K562 (cell line): ENCODE measurements around the gene TBX1. TPM values are rescaled to one million over a fixed set of nuclear protein-coding genes. Genes with fewer than 3 reads are reported as not detected.

Experiments used
- ARNT ChIP-seq, 2 experiments: fragments of 450-650 bp; IDR thresholded peaks; 2 replicates each; pipeline ENCODE4 v1.6.1; 2016; ENCODE audit warnings: mild to moderate bottlenecking in 1 of 2
- CGGBP1 ChIP-seq: fragments of 250-450 bp; sonication (Bioruptor Pico); IDR thresholded peaks from 2 replicates; pipeline ENCODE4 v1.9.0; 2021; ENCODE audit warnings: mild to moderate bottlenecking
- GABPB2 ChIP-seq: fragments of 250-450 bp; sonication (Bioruptor Pico); conservative IDR thresholded peaks from 2 replicates; pipeline ENCODE4 v1.5.1; 2021; ENCODE audit warnings: mild to moderate bottlenecking
- GATAD2B ChIP-seq: fragments of 450-650 bp; IDR thresholded peaks from 2 replicates; pipeline ENCODE4 v1.6.1; 2017; ENCODE audit warnings: mild to moderate bottlenecking, borderline replicate concordance
- HNRNPH1 ChIP-seq: fragments of 200-400 bp; formaldehyde crosslinking; optimal IDR thresholded peaks from 2 replicates; pipeline ENCODE3; 2017; ENCODE audit warnings: low read depth, mild to moderate bottlenecking, low read length, moderate library complexity
- KHSRP ChIP-seq: fragments of 450-650 bp; IDR thresholded peaks from 2 replicates; pipeline ENCODE4 v1.6.1; 2017
- MAZ ChIP-seq, 2 experiments: fragments of 450-650 bp in 1 of 2; sonication (generic) in 1 of 2; formaldehyde crosslinking; IDR thresholded peaks in 1 of 2; conservative IDR thresholded peaks in 1 of 2; 2 replicates each; pipeline versions ENCODE4 v1.4.0 to v1.5.0; 2020; ENCODE audit warnings: mild to moderate bottlenecking in 1 of 2, missing genetic modification reagents in 1 of 2
- MXD1 ChIP-seq: fragments of 250-450 bp; sonication (Bioruptor Pico); IDR thresholded peaks from 2 replicates; pipeline ENCODE4 v1.8.0; 2021; ENCODE audit warnings: borderline replicate concordance, mild to moderate bottlenecking, moderate library complexity; ENCODE audit not compliant: poor library complexity, severe bottlenecking
- NCOR1 ChIP-seq: fragments of 450-650 bp; IDR thresholded peaks from 2 replicates; pipeline ENCODE4 v1.6.1; 2016; ENCODE audit warnings: mild to moderate bottlenecking, moderate library complexity
- TAF15 ChIP-seq: fragments of 200-400 bp; formaldehyde crosslinking; IDR thresholded peaks from 2 replicates; pipeline ENCODE4 v1.6.1; 2017; ENCODE audit warnings: mild to moderate bottlenecking, low read depth, low read length, moderate library complexity
- ZFP1 ChIP-seq: fragments of 450-650 bp; formaldehyde crosslinking; IDR thresholded peaks from 2 replicates; pipeline ENCODE4 v1.4.0; 2020; ENCODE audit warnings: mild to moderate bottlenecking, mixed read lengths
- ZNF436 ChIP-seq: fragments of 250-450, 450-650 bp; sonication (Bioruptor Pico); formaldehyde crosslinking; IDR thresholded peaks from 2 replicates; pipeline ENCODE4 v1.7.0; 2020; ENCODE audit warnings: mild to moderate bottlenecking
- polyA plus RNA-seq, 8 experiments: library from polyadenylated mRNA; depleted of rRNA in 4 of 8; stranded (reverse) in 5 of 8; unstranded in 3 of 8; fragments of >200 nt; fragmentation: Nextera tagmentation in 2 of 8; fragmentation: Illumina TruSeq in 1 of 8; extraction: Ambion mirVana in 2 of 8; extraction: Trizol in 1 of 8; gene quantifications; 2 replicates each; pipeline versions ENCODE4 v1.2.1 to v1.2.3, GENCODE V29; 2011 to 2014; ENCODE audit warnings: inconsistent platforms in 1 of 8, missing spikeins in 1 of 8
- total RNA-seq, 7 experiments: library from RNA; depleted of rRNA in 6 of 7; stranded (reverse); fragments of >200 nt in 6 of 7; fragmentation: Illumina TruSeq in 2 of 7; extraction: Trizol in 2 of 7; gene quantifications; 2 replicates each; pipeline versions ENCODE4 v1.2.1 to v1.2.3, GENCODE V29; 2011 to 2021; ENCODE audit warnings: low replicate concordance in 1 of 7
- TF ChIP-seq, protein P1 (sequence below): fragments of 450-650 bp; conservative IDR thresholded peaks from 2 replicates; pipeline ENCODE4 v1.6.1; 2016; ENCODE audit warnings: missing genetic modification characterization, low read depth, mild to moderate bottlenecking, control low read depth, missing compliant biosample characterization
- TF ChIP-seq, protein P2 (sequence below): fragments of 450-650 bp; IDR thresholded peaks from 2 replicates; pipeline ENCODE4 v1.6.1; 2016; ENCODE audit warnings: mild to moderate bottlenecking, moderate library complexity

The TBX1 gene
- total and polyA plus RNA-seq, 9 of the 15 experiments (the other 6 are each of a cell fraction or from before 2014, with no cell fraction given): 0.07 to 35.0 (median 3.9) TPM

- no peak for TF ChIP-seq ZNF436 (CRISPR knock-in tag)
- no peak for TF ChIP-seq ARNT (IDR thresholded peaks at IDR 0.05)
- TF ChIP-seq, protein P1, sequence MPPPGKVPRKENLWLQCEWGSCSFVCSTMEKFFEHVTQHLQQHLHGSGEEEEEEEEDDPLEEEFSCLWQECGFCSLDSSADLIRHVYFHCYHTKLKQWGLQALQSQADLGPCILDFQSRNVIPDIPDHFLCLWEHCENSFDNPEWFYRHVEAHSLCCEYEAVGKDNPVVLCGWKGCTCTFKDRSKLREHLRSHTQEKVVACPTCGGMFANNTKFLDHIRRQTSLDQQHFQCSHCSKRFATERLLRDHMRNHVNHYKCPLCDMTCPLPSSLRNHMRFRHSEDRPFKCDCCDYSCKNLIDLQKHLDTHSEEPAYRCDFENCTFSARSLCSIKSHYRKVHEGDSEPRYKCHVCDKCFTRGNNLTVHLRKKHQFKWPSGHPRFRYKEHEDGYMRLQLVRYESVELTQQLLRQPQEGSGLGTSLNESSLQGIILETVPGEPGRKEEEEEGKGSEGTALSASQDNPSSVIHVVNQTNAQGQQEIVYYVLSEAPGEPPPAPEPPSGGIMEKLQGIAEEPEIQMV (tag): no peak
- no peak for TF ChIP-seq GABPB2
- TF ChIP-seq MXD1 (CRISPR knock-in tag): no peak
- TF ChIP-seq MAZ (CRISPR knock-in tag; conservative IDR thresholded peaks at IDR 0.05 in 1 of 2, IDR thresholded peaks at IDR 0.05 in 1 of 2): 0 out of 4 replicates have a peak, but pooled peaks of 1 of the 2 experiments have one; percentile 18
- TF ChIP-seq, protein P2, sequence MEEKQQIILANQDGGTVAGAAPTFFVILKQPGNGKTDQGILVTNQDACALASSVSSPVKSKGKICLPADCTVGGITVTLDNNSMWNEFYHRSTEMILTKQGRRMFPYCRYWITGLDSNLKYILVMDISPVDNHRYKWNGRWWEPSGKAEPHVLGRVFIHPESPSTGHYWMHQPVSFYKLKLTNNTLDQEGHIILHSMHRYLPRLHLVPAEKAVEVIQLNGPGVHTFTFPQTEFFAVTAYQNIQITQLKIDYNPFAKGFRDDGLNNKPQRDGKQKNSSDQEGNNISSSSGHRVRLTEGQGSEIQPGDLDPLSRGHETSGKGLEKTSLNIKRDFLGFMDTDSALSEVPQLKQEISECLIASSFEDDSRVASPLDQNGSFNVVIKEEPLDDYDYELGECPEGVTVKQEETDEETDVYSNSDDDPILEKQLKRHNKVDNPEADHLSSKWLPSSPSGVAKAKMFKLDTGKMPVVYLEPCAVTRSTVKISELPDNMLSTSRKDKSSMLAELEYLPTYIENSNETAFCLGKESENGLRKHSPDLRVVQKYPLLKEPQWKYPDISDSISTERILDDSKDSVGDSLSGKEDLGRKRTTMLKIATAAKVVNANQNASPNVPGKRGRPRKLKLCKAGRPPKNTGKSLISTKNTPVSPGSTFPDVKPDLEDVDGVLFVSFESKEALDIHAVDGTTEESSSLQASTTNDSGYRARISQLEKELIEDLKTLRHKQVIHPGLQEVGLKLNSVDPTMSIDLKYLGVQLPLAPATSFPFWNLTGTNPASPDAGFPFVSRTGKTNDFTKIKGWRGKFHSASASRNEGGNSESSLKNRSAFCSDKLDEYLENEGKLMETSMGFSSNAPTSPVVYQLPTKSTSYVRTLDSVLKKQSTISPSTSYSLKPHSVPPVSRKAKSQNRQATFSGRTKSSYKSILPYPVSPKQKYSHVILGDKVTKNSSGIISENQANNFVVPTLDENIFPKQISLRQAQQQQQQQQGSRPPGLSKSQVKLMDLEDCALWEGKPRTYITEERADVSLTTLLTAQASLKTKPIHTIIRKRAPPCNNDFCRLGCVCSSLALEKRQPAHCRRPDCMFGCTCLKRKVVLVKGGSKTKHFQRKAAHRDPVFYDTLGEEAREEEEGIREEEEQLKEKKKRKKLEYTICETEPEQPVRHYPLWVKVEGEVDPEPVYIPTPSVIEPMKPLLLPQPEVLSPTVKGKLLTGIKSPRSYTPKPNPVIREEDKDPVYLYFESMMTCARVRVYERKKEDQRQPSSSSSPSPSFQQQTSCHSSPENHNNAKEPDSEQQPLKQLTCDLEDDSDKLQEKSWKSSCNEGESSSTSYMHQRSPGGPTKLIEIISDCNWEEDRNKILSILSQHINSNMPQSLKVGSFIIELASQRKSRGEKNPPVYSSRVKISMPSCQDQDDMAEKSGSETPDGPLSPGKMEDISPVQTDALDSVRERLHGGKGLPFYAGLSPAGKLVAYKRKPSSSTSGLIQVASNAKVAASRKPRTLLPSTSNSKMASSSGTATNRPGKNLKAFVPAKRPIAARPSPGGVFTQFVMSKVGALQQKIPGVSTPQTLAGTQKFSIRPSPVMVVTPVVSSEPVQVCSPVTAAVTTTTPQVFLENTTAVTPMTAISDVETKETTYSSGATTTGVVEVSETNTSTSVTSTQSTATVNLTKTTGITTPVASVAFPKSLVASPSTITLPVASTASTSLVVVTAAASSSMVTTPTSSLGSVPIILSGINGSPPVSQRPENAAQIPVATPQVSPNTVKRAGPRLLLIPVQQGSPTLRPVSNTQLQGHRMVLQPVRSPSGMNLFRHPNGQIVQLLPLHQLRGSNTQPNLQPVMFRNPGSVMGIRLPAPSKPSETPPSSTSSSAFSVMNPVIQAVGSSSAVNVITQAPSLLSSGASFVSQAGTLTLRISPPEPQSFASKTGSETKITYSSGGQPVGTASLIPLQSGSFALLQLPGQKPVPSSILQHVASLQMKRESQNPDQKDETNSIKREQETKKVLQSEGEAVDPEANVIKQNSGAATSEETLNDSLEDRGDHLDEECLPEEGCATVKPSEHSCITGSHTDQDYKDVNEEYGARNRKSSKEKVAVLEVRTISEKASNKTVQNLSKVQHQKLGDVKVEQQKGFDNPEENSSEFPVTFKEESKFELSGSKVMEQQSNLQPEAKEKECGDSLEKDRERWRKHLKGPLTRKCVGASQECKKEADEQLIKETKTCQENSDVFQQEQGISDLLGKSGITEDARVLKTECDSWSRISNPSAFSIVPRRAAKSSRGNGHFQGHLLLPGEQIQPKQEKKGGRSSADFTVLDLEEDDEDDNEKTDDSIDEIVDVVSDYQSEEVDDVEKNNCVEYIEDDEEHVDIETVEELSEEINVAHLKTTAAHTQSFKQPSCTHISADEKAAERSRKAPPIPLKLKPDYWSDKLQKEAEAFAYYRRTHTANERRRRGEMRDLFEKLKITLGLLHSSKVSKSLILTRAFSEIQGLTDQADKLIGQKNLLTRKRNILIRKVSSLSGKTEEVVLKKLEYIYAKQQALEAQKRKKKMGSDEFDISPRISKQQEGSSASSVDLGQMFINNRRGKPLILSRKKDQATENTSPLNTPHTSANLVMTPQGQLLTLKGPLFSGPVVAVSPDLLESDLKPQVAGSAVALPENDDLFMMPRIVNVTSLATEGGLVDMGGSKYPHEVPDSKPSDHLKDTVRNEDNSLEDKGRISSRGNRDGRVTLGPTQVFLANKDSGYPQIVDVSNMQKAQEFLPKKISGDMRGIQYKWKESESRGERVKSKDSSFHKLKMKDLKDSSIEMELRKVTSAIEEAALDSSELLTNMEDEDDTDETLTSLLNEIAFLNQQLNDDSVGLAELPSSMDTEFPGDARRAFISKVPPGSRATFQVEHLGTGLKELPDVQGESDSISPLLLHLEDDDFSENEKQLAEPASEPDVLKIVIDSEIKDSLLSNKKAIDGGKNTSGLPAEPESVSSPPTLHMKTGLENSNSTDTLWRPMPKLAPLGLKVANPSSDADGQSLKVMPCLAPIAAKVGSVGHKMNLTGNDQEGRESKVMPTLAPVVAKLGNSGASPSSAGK: no peak
- TF ChIP-seq ZFP1 (CRISPR knock-in tag): no peak
- TF ChIP-seq CGGBP1 (CRISPR knock-in tag): no peak
- TF ChIP-seq HNRNPH1: no peak
- no peak for TF ChIP-seq GATAD2B
- TF ChIP-seq KHSRP: no peak
- no peak for TF ChIP-seq NCOR1
- peak; percentile 38; the same call in 1 of the 2 replicates for TF ChIP-seq TAF15
These were observed 21.7 kb upstream of the TBX1 start (continued) for GRCh38 chr22:19738664-19739447.
